Mammary epithelial cell (primary cell): ENCODE measurements around the gene LBHD2.

Source experiments
- CTCF ChIP-seq, 2 donors: IDR thresholded peaks in 1 of 2; conservative IDR thresholded peaks in 1 of 2; 2 replicates each; pipeline ENCODE4 v1.5.1; 2011 to 2012; ENCODE audit warnings: inconsistent platforms in 2 of 2, low read length in 2 of 2, mild to moderate bottlenecking in 2 of 2, control low read depth in 1 of 2, low read depth in 1 of 2; ENCODE audit not compliant: insufficient read depth in 1 of 2; ENCODE audit errors: extremely low read depth in 1 of 2
- EZH2 ChIP-seq: IDR thresholded peaks from 2 replicates; pipeline ENCODE4 v1.6.1; 2012; ENCODE audit warnings: low read length, inconsistent platforms, borderline replicate concordance

GRCh38 chr14:103068351-103069073, 15.5 kb upstream of the LBHD2 start:
- TF ChIP-seq EZH2 (no peak), CTCF (conservative IDR thresholded peaks at IDR 0.05 in 1 of 2, IDR thresholded peaks at IDR 0.05 in 1 of 2; ENCODE audit: extremely low read depth in 1 of 2, insufficient read depth in 1 of 2, low read depth in 1 of 2, low read length in 2 of 2) (no peak)
